Choroid plexus epithelial cell (primary cell): ENCODE measurements around the gene NKAIN2.

ENCODE experiments used
- DNase-seq: peaks from one replicate; pipeline ENCODE4 v3.0.0-alpha.2; 2010; ENCODE audit warnings: low read depth
- H3K4me3 ChIP-seq: 2 replicates; pipeline ENCODE4 v1.5.1; 2011; ENCODE audit warnings: low read depth, mild to moderate bottlenecking, control low read depth, low read length, moderate library complexity
- CTCF ChIP-seq: conservative IDR thresholded peaks from 2 replicates; pipeline ENCODE4 v1.5.1; 2011; ENCODE audit warnings: low read depth, mild to moderate bottlenecking, control low read depth, inconsistent platforms, low read length, moderate library complexity

Gene NKAIN2

GRCh38 chr6:124430740-124431318 is 627.2 kb downstream of the NKAIN2 start:
- no peak for TF ChIP-seq CTCF
- no peak for DNase-seq
- H3K4me3 ChIP-seq: no peak overlapping the region

GRCh38 chr6:124432620-124433019 is 629.0 kb downstream of the NKAIN2 start:
- DNase-seq: no peak
- TF ChIP-seq CTCF: no peak

GRCh38 chr6:124433387-124434160 is 629.9 kb downstream of the NKAIN2 start:
- no peak overlapping the region for H3K4me3 ChIP-seq
- DNase-seq: peak; percentile 25
- no peak for TF ChIP-seq CTCF

More at GRCh38 chr6:124432620-124433019, 629.0 kb downstream of the NKAIN2 start:
- no peak overlapping the region for H3K4me3 ChIP-seq

GRCh38 chr6:124434421-124434820 is 630.8 kb downstream of the NKAIN2 start:
- no peak for TF ChIP-seq CTCF
- DNase-seq: peak; percentile 86
- H3K4me3 ChIP-seq: no peak overlapping the region

GRCh38 chr6:124436803-124437202 is 633.1 kb downstream of the NKAIN2 start:
- no peak for DNase-seq
- H3K4me3 ChIP-seq: no peak overlapping the region
- no peak for TF ChIP-seq CTCF

- no peak for DNase-seq
- TF ChIP-seq CTCF: no peak
- H3K4me3 ChIP-seq: no peak overlapping the region
Observed at GRCh38 chr6:124438546-124439065, 634.9 kb downstream of the NKAIN2 start.

- no peak for TF ChIP-seq CTCF
- no peak overlapping the region for H3K4me3 ChIP-seq
- DNase-seq: no peak
Observed at GRCh38 chr6:124441450-124441849, 637.8 kb downstream of the NKAIN2 start.
